AG09309 (cell line): ENCODE measurements around the gene GNAL.
"Not testable (repeated sequence)": the region's sequence is repeated elsewhere in the genome, so short reads cannot be mapped to it uniquely, and the experiment has no call there.

Experiments
- DNase-seq: peaks from one replicate; pipeline ENCODE4 v3.0.0-alpha.2; 2010; ENCODE audit warnings: low read depth
- H3K4me3 ChIP-seq: 2 replicates; pipeline ENCODE4 v1.5.1; 2011; ENCODE audit warnings: mild to moderate bottlenecking, low read depth, low read length, moderate library complexity; ENCODE audit not compliant: control insufficient read depth
- TF ChIP-seq, protein P1 (sequence below): IDR thresholded peaks from 2 replicates; pipeline ENCODE4 v1.5.1; 2011; ENCODE audit warnings: mild to moderate bottlenecking, low read depth, low read length, inconsistent platforms; ENCODE audit not compliant: insufficient read depth, control insufficient read depth; ENCODE audit errors: missing control alignments

The GNAL gene

DNA sequence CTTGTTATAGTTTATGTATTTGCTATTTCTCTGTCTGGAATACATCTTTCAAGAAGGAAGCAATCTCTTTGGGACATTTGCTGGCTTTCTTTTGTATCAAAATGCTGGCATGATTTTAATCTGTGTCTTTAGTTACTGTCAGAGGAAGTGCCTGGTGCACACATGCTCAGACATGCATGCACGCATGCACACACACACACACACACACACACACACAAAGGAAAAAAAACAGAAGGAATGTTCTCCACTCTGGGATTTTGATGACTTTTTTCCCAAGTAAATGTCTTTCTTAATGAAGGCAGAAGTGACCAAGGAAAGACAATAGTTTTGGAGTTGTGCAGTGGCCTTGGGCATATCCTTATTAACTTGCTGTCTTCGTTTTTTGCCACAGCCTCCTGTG, 6.7 kb downstream of the GNAL start:
- no peak overlapping the region for H3K4me3 ChIP-seq
- TF ChIP-seq, protein P1, sequence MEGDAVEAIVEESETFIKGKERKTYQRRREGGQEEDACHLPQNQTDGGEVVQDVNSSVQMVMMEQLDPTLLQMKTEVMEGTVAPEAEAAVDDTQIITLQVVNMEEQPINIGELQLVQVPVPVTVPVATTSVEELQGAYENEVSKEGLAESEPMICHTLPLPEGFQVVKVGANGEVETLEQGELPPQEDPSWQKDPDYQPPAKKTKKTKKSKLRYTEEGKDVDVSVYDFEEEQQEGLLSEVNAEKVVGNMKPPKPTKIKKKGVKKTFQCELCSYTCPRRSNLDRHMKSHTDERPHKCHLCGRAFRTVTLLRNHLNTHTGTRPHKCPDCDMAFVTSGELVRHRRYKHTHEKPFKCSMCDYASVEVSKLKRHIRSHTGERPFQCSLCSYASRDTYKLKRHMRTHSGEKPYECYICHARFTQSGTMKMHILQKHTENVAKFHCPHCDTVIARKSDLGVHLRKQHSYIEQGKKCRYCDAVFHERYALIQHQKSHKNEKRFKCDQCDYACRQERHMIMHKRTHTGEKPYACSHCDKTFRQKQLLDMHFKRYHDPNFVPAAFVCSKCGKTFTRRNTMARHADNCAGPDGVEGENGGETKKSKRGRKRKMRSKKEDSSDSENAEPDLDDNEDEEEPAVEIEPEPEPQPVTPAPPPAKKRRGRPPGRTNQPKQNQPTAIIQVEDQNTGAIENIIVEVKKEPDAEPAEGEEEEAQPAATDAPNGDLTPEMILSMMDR: no peak
- no peak for DNase-seq

DNA sequence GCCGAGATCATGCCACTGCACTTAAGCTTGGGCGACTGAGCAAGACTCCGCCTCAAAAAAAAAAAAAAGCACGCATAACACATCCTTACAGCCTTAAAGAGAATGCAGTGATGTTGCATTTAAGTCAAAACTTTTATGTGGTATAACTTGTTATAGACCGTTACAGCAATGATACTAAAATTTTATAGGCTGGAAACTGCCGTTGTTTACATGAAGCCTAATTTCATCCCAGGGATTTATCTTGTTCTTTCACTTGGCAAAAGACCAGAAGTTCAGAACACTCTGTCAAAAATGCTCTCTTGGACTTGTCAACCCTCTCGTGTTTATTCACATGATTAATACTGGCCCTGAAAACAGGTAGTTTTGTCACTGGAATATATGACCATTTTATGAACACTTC, 7.4 kb downstream of the GNAL start:
- no peak for DNase-seq
- TF ChIP-seq, protein P1: no peak
- H3K4me3 ChIP-seq: no peak overlapping the region

DNA sequence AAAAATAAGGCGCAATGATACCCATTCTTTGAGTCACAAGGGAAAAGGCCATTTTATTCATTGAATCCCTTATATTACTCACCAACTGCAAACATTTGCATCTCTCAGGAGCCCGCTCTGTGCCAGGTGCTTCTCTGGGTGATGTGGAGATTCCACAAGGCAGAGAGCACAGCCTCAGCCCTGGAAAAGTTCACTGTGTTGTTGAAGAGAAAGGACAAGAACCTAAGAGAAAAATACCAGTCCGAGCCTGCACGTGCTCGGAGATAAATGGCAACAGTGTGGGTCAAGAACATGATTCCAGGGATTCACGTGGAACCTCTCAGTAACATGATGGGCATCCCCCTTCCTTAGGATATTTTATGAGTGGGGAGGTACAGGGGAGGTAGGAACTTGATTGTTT, 11.8 kb downstream of the GNAL start:
- no peak for DNase-seq
- TF ChIP-seq, protein P1: no peak
- H3K4me3 ChIP-seq: no peak overlapping the region

DNA sequence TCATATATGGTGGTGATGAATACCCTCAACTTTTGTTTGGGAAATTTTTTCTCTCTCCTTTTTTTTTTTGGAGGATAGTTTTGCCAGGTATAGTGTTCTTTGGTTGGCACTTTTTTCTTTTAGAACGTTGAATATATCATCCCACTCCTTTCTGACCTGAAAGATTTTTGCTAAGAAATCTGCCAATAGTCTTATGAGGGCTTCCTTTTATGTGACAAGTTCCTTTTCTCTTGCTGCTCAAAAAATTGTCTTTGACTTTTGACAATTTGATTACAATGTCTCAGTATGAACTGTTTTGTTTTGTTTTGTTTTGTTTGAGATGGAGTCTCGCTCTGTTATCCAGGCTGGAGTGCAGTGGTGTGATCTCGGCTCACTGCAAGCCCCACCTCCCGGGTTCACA, 21.5 kb downstream of the GNAL start:
- TF ChIP-seq, protein P1: no peak

DNA sequence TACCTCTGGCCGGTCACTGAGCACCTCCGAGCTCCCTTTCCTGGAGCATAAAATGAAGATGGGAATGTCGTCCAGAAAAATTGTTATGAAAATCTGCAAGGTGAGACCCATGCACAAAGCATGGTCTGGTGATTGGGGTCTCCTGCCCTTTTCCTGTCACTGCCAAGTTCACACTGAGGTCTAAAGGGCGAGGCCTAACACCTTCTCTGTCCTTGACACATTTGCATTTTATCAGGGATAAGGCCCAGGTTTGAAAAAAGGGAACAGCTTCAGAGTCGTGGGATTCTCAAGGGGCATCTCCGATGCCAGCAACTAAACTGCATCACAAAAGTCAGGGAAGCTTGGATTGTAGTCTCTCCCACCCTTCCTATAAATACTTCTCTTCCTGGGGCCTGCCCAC, 24.7 kb downstream of the GNAL start:
- no peak for DNase-seq
- TF ChIP-seq, protein P1: no peak
- no peak overlapping the region for H3K4me3 ChIP-seq

More for the DNA sequence above, 21.5 kb downstream of the GNAL start:
- DNase-seq: no peak
- no peak overlapping the region for H3K4me3 ChIP-seq

DNA sequence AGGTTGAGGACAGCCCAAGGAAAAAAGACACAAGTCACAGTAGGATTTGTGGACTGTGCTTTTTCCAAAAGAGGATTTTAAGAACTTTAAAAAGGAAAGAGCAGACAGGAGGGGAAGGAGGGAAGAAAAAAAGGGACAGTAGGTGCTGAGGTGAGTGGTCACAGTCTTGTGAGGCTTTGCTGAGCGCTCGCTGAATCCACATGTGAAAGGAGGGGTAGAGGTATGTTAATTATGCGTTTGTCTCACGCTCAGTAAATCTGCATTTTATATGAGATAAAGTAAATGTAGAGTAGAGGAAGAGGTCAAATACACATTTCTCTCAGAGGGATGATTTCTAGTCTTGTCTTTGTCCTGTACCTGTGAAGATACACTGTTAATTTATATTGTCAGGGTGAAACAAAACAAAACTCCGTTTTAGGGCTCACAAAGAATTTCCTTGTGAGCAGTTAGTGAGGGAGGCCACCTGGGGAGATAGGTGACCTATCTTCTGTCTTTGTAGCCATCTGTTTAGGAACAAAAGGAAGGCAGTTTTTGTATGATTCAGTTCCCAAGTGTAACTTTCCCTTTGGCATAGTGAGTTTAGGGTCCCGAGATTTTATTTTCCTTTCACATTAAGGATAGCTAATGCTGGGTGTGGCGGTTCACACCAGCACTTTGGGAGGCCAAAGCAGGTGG, 25.3 kb downstream of the GNAL start:
- no peak overlapping the region for H3K4me3 ChIP-seq
- TF ChIP-seq, protein P1: no peak
- DNase-seq: no peak

DNA sequence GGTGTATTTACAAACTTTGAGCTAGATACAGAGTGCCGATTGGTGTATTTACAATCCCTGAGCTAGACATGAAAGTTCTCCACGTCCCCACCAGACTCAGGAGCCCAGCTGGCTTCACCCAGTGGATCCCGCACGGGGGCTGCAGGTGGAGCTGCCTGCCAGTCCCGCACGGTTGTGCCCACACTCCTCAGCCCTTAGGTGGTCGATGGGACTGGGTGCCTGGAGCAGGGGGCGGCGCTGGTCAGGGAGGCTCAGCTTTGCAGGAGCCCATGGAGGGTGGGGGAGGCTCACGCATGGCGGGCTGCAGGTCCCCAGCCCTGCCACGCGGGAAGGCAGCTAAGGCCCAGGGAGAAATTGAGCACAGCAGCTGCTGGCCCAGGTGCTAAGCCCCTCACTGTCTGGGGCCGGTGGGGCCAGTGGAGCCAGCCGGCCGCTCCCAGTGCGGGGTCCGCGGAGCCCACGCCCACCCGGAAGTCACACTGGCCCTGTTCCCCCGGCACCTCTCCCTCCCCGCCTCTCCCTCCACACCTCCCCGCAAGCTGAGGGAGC, 27.8 kb downstream of the GNAL start:
- not testable (repeated sequence) for H3K4me3 ChIP-seq

More for the DNA sequence above, 27.8 kb downstream of the GNAL start:
- not testable (repeated sequence) for DNase-seq
